Breast epithelium (tissue), 4 donors: ENCODE results near the gene OR9Q1. TPM values are rescaled to one million over a fixed set of nuclear protein-coding genes. Genes with fewer than 3 reads are reported as not detected.

ENCODE experiments used
- DNase-seq, 2 donors: peaks; one replicate each; pipeline ENCODE4 v3.0.0-alpha.2; 2019; ENCODE audit warnings: low spot score in 2 of 2
- H3K27ac ChIP-seq, 2 donors: fragments of 200-600 bp; sonication (generic) in 1 of 2; one replicate each; pipeline ENCODE4 v1.5.1; 2016 to 2019; ENCODE audit warnings: mild to moderate bottlenecking in 1 of 2
- H3K27me3 ChIP-seq, 2 donors: fragments of 200-600 bp; sonication (generic) in 1 of 2; one replicate each; pipeline versions ENCODE4 v1.5.1 to v1.6.0; 2017 to 2019; ENCODE audit warnings: control low read depth in 1 of 2, mild to moderate bottlenecking in 1 of 2
- H3K36me3 ChIP-seq: fragments of 200-600 bp; one replicate; pipeline ENCODE4 v1.5.1; 2019
- H3K4me1 ChIP-seq, 2 donors: fragments of 200-600 bp; sonication (generic); one replicate each; pipeline ENCODE4 v1.5.1; 2016 to 2019; ENCODE audit warnings: control low read depth in 1 of 2
- H3K4me3 ChIP-seq, 3 donors: fragments of 200-600 bp; sonication (generic); 1 replicate in 2 of 3; 2 replicates in 1 of 3; pipeline ENCODE4 v1.5.1; 2016 to 2019; ENCODE audit warnings: mild to moderate bottlenecking in 3 of 3, moderate library complexity in 2 of 3
- H3K9me3 ChIP-seq, 2 donors: fragments of 200-600 bp; sonication (generic) in 1 of 2; one replicate each; pipeline ENCODE4 v1.5.1; 2016 to 2019; ENCODE audit warnings: control low read depth in 1 of 2
- POLR2A ChIP-seq: fragments of 450-650 bp; IDR thresholded peaks from one replicate; pipeline ENCODE4 v1.6.1; 2016; ENCODE audit warnings: antibody characterized with exemption, mild to moderate bottlenecking, moderate library complexity
- POLR2AphosphoS5 ChIP-seq, 3 donors: sonication (generic); formaldehyde crosslinking; IDR thresholded peaks; one replicate each; pipeline ENCODE4 v1.6.1; 2017; ENCODE audit warnings: antibody characterized with exemption in 3 of 3
- intact Hi-C: fragments of 100-400 bp; cut with DNase I; formaldehyde crosslinking; loops from one replicate; pipeline ENCODE4 v1.15.1; 2023; ENCODE audit warnings: low total_unique reads
- total RNA-seq, 3 donors: library from RNA; depleted of rRNA; stranded (reverse); fragments of >200 nt; gene quantifications; one replicate each; pipeline ENCODE4 v1.1.0, GENCODE V29; 2016
- TF ChIP-seq, protein P1 (sequence below), 3 donors: fragments of 450-650 bp; IDR thresholded peaks; one replicate each; pipeline ENCODE4 v1.5.1; 2016 to 2017; ENCODE audit warnings: antibody characterized with exemption in 3 of 3, mild to moderate bottlenecking in 3 of 3, moderate library complexity in 3 of 3

OR9Q1 gene
- total RNA-seq, 3 donors from 2014 or later: not detected

DNA sequence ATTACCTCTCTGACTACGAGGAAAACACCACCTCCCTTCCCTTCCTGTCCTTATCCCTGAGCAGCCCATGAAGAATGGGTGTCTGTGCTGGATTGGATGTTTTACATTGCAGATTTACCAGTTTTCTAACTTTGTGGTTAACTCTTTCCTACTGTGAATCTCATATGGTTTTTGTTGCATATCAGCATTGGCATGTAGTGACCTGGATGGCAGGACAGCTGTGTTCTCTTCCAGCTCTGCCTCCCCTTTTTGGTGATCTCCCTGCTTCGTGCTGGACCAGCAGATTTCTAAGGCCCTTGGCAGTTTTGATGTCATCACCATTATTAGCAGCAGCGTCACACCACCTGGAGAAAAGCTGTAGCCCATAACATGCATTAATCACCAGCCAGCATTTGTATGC lies 33.8 kb downstream of the OR9Q1 start:
- H3K9me3 ChIP-seq: no peaks in the 10 kb centered on the region
- TF ChIP-seq POLR2A (no peak), POLR2AphosphoS5 (IDR thresholded peaks at IDR 0.05) (no peak)
- TF ChIP-seq, protein P1, sequence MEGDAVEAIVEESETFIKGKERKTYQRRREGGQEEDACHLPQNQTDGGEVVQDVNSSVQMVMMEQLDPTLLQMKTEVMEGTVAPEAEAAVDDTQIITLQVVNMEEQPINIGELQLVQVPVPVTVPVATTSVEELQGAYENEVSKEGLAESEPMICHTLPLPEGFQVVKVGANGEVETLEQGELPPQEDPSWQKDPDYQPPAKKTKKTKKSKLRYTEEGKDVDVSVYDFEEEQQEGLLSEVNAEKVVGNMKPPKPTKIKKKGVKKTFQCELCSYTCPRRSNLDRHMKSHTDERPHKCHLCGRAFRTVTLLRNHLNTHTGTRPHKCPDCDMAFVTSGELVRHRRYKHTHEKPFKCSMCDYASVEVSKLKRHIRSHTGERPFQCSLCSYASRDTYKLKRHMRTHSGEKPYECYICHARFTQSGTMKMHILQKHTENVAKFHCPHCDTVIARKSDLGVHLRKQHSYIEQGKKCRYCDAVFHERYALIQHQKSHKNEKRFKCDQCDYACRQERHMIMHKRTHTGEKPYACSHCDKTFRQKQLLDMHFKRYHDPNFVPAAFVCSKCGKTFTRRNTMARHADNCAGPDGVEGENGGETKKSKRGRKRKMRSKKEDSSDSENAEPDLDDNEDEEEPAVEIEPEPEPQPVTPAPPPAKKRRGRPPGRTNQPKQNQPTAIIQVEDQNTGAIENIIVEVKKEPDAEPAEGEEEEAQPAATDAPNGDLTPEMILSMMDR (IDR thresholded peaks at IDR 0.05): no peak
- H3K4me3 ChIP-seq: no peak overlapping the region
- H3K27ac ChIP-seq: no peak overlapping the region
- DNase-seq: no peak
- H3K36me3 ChIP-seq: no peaks in the 10 kb centered on the region
- no peaks in the 10 kb centered on the region for H3K27me3 ChIP-seq
- intact Hi-C loops: no loop called here
- H3K4me1 ChIP-seq: no peaks in the 10 kb centered on the region

DNA sequence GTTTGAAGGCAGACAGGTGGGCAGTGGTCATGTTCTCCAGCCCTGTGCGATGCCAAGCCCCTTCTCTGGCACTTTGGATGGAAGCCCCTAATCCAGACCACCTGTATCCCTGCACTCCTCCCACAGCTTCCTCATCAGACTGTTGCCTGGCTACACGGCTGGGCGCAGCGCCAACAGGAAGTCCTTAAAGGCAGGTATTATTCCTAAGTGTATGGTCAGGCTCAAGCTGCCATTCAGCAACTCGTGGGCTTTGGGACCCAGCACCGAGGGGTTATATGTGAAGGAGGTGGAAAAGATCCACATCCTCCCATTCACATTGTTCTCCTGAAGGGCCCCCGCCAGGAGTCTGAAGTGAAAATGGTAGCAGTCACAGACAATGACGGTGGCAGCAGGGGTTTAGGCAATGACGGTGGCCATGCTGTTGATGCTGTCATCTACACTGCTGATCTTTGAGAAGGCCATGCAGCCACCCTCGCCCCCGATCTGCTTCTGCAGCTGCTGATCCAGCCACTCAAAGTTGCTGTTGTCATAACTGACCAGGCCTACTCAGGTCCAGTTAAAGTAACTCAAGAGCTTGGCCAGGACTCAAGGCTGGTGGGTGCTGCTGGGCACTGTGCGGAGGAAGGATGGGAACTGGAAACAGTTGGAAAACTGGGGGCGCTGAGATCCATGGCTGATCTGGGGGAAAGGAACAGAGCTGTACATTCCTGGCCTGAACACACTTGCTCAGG lies 34.8 kb downstream of the OR9Q1 start:
- Histone ChIP-seq H3K27me3 (no peaks in the 10 kb centered on the region), H3K27ac (peak overlapping the region in 1 of 2 donors; percentile 65), H3K9me3 (no peaks in the 10 kb centered on the region), H3K4me3 (no peak overlapping the region), H3K4me1 (no peaks in the 10 kb centered on the region), H3K36me3 (no peaks in the 10 kb centered on the region)
- no peak for DNase-seq
- intact Hi-C loops: no loop called here
- TF ChIP-seq POLR2A (no peak), POLR2AphosphoS5 (IDR thresholded peaks at IDR 0.05) (no peak)
- TF ChIP-seq, protein P1 (IDR thresholded peaks at IDR 0.05): no peak

DNA sequence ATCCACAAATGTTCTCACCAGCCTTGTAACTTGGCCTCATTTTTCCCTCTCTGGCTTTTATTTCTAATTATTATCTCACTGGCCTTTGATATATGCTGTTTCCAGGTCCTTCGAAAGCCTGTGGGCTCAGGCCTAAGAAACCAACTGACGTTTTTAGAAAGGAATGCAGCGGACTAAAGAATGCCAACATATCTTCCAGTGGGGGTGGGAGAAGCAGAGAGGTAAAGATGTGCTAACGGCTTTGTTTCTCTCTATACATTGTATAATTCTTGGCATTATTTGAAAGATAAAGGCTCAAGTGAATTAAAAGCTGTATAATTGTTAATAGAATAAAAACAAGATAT lies 35.3 kb downstream of the OR9Q1 start:
- Histone ChIP-seq H3K27me3 (no peaks in the 10 kb centered on the region), H3K9me3 (no peaks in the 10 kb centered on the region), H3K27ac (peak overlapping the region in 1 of 2 donors; percentile 65), H3K36me3 (no peaks in the 10 kb centered on the region), H3K4me3 (no peak overlapping the region), H3K4me1 (no peaks in the 10 kb centered on the region)
- intact Hi-C loops: no loop called here
- DNase-seq: no peak
- no peak for TF ChIP-seq POLR2A
- TF ChIP-seq, protein P1 (IDR thresholded peaks at IDR 0.05): no peak
- no peak for TF ChIP-seq POLR2AphosphoS5 (IDR thresholded peaks at IDR 0.05)

DNA sequence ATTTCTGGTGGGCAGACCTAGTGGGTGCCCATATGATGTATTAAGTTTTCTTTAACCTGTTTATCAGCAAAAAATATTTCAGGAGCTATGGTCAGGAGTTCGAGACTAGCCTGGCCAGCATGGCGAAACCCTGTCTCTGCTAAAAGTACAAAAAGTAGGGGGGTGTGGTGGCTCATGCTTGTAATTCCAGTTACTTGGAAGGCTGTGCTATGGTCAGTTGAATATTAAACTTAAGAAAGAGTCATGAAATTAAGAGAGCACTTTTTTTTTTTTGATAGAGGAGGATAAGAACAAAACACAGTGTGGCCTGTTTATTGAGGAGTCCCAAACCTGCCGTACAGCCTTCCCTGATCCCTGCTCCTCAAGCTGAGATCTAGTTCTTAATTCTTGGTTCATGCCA lies 36.9 kb downstream of the OR9Q1 start:
- Histone ChIP-seq H3K27ac (no peak overlapping the region), H3K36me3 (no peaks in the 10 kb centered on the region), H3K4me3 (no peak overlapping the region), H3K27me3 (no peaks in the 10 kb centered on the region), H3K9me3 (no peaks in the 10 kb centered on the region), H3K4me1 (no peaks in the 10 kb centered on the region)
- TF ChIP-seq POLR2AphosphoS5 (IDR thresholded peaks at IDR 0.05) (no peak), POLR2A (no peak)
- TF ChIP-seq, protein P1 (IDR thresholded peaks at IDR 0.05): no peak
- intact Hi-C loops: no loop called here
- no peak for DNase-seq

DNA sequence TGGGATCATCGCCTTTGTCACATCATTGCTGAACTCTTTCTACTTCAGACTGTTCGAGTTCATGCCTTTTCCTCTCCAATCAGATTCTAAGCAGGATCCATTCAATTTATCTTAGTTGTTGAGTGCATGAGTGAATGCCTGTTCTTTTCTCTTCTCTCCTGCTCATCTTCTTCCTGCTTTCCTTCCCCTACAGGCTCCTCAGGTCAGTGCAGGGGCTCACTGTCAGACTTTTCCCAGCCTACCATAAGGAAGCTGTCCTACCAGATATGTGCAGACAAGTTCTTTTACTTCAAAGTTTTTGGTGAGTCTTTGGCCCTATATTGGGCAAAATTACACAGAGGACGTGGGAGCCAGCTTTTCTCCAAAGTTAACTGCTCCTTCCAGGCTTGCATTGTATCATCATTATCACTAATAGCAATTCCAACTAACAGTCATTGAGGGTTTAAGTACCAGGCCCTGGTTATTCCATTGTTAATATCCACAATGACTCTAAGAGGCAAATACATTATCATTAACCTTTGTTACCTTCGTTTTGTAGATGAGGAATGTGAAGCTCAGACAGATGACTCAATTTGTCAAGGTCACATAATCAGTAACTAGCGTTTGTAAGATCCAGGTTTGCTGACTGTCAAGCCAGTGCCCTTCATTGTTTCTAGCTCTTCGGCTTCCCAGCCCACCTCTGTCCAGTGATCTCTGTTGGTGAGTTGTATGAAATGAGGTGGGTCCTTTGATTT lies 37.4 kb downstream of the OR9Q1 start:
- Histone ChIP-seq H3K27ac (no peak overlapping the region), H3K9me3 (no peaks in the 10 kb centered on the region), H3K4me3 (no peak overlapping the region), H3K4me1 (no peaks in the 10 kb centered on the region), H3K27me3 (no peaks in the 10 kb centered on the region), H3K36me3 (no peaks in the 10 kb centered on the region)
- intact Hi-C loops: no loop called here
- DNase-seq: no peak
- TF ChIP-seq POLR2A (no peak), POLR2AphosphoS5 (IDR thresholded peaks at IDR 0.05) (no peak)
- TF ChIP-seq, protein P1 (IDR thresholded peaks at IDR 0.05): no peak
